Measurements from ENCODE around the gene PXT1. TPM values are rescaled to one million over a fixed set of nuclear protein-coding genes. Genes with fewer than 3 reads are reported as not detected.

Gene PXT1
- polyA plus RNA-seq, 1 experiment: not detected

DNA sequence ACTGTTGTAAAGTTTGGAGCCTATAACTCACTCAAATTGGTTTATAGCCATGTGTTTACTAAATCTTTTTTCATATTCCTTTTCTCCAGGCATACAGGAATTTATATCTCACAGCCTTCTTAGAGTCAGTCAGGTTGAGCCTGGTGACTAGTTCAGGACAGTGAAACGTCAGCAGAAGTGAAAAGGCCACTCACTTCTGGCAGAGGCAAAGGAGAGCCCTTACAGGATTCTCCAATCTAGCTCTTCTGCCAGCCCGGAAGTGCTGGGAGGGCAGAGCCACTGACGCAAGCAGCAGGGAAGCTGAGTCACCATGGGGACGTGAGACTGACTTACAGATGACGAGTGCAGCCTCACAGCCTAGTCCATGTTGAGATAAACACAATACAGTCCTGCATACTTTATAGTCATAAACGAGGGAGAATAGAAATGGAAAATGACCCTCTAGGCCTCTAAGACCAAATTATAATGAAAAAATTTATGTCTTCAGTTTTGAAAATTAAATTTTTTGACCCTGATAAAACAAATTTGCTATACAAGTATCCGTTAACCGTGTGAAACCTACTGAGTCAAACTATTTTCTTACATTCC is 1.3 kb downstream of the PXT1 start:
- ChIA-PET POLR2A (interaction anchor here (0.6 to 1.0 kb wide), 5 partner anchors 9 to 920 kb away, joined by 3 to 4 read pairs (median 3); no protein-coding TSS in a partner anchor), CTCF (interaction anchor here (2.3 kb wide), 1 partner anchor 18 kb away, joined by 5 read pairs; no protein-coding TSS in a partner anchor)
- TF ChIP-seq, protein P1, sequence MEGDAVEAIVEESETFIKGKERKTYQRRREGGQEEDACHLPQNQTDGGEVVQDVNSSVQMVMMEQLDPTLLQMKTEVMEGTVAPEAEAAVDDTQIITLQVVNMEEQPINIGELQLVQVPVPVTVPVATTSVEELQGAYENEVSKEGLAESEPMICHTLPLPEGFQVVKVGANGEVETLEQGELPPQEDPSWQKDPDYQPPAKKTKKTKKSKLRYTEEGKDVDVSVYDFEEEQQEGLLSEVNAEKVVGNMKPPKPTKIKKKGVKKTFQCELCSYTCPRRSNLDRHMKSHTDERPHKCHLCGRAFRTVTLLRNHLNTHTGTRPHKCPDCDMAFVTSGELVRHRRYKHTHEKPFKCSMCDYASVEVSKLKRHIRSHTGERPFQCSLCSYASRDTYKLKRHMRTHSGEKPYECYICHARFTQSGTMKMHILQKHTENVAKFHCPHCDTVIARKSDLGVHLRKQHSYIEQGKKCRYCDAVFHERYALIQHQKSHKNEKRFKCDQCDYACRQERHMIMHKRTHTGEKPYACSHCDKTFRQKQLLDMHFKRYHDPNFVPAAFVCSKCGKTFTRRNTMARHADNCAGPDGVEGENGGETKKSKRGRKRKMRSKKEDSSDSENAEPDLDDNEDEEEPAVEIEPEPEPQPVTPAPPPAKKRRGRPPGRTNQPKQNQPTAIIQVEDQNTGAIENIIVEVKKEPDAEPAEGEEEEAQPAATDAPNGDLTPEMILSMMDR (IDR thresholded peaks at IDR 0.05; ENCODE audit: low read depth, low read length): no peak
- Histone ChIP-seq H3K4me3 (ENCODE audit: low read depth, low read length) (no peak overlapping the region), H3K9me3 (ENCODE audit: control insufficient read depth, insufficient read depth, low read length) (no peaks in the 10 kb centered on the region; the same call in 1 of the 2 replicates), H3K27me3 (ENCODE audit: control insufficient read depth, insufficient read depth, low read length) (no peaks in the 10 kb centered on the region), H3K27ac (ENCODE audit: low read depth, low read length) (peak overlapping the region; percentile 59)
- peak; percentile 95 for DNase-seq (ENCODE audit: low read depth, low spot score)

DNA sequence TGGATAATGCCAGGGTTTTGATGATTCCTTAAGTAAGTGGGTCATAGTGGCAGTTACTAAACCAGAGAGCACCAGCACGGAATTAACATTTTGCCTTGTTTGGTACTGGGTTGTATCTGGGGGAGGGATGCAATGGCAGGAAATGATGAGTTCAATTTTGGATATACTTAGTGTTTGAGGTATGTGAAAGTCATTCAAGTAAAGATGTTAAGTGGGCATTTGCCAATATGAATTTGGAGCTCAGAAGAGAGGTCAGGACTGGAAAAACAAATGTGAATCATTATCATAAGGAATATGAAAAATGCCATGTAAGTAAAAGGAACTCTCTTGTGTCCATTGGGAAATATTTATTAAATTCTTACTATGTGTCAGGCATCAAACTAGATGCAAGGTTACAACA is 6.2 kb downstream of the PXT1 start:
- TF ChIP-seq, protein P1 (IDR thresholded peaks at IDR 0.05; ENCODE audit: low read depth, low read length): no peak
- no peak overlapping the region for H3K4me3 ChIP-seq (ENCODE audit: low read depth, low read length)
- no peaks in the 10 kb centered on the region for H3K27me3 ChIP-seq (ENCODE audit: control insufficient read depth, insufficient read depth, low read length)
- no peak overlapping the region for H3K27ac ChIP-seq (ENCODE audit: low read depth, low read length)
- ChIA-PET CTCF (no interaction called here), POLR2A (no interaction called here)
- no peak for DNase-seq (ENCODE audit: low read depth, low spot score)
- peaks cover 4% of the 10 kb centered on the region; the same call in 1 of the 2 replicates for H3K9me3 ChIP-seq (ENCODE audit: control insufficient read depth, insufficient read depth, low read length)

DNA sequence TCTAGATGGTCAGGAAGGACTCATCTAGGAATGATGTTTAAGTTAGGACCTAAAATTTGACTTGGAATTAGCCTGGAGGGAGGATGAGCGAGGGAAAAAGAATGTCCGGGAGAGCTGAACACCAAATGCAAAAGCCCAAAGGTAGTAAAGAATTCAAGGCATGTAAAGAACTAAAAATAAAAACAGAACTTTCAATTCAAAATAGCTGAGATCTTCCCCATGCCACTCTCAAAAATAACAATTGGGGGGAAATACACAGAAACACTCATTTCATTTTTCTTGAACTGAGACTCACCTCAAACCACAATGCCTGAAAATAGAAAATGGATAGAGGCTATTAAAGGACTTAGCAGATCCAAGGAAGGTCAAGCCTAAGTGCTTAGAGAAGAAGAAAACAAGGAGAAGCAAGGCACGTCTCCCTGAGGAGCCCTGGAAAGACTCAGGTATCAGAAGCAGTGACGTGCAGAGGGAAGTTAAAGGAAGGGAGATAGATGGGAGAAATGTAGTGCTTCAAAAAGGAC is 10.4 kb downstream of the PXT1 start:
- ChIA-PET CTCF (interaction anchor here (0.5 to 1.5 kb wide), 2 partner anchors 9 to 293 kb away, joined by 3 to 4 read pairs; no protein-coding TSS in a partner anchor), POLR2A (interaction anchor here (1.0 kb wide), 1 partner anchor 9 kb away, joined by 3 read pairs; no protein-coding TSS in a partner anchor)
- TF ChIP-seq, protein P1 (IDR thresholded peaks at IDR 0.05; ENCODE audit: low read depth, low read length): no peak
- DNase-seq (ENCODE audit: low read depth, low spot score): no peak
- H3K9me3 ChIP-seq (ENCODE audit: control insufficient read depth, insufficient read depth, low read length): peaks cover 4% of the 10 kb centered on the region; the same call in 1 of the 2 replicates
- peak overlapping the region; percentile 21 for H3K27ac ChIP-seq (ENCODE audit: low read depth, low read length)
- no peak overlapping the region for H3K4me3 ChIP-seq (ENCODE audit: low read depth, low read length)
- H3K27me3 ChIP-seq (ENCODE audit: control insufficient read depth, insufficient read depth, low read length): no peaks in the 10 kb centered on the region

DNA sequence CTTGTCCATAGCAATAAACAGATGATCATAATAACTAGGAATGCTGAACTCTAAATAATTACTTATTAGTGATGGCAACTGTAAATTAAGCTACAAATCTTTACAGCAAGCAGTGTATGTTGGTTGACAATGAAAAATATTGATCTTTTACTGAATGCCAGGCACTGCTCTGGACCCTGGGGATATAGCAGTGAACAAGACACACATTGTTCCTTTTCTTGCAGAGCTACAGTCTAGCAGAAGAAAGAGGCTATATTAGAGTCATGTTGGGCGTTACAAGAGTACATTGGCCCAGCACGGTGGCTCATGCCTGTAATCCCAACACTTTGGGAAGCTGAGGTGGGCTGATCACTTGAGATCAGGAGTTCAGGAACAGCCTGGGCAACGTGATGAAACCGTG is 11.5 kb downstream of the PXT1 start:
- DNase-seq (ENCODE audit: low read depth, low spot score): no peak
- CTCF ChIA-PET: no interaction called here
- POLR2A ChIA-PET: no interaction called here
- TF ChIP-seq, protein P1 (IDR thresholded peaks at IDR 0.05; ENCODE audit: low read depth, low read length): no peak
- Histone ChIP-seq H3K9me3 (ENCODE audit: control insufficient read depth, insufficient read depth, low read length) (peaks cover 4% of the 10 kb centered on the region; the same call in 1 of the 2 replicates), H3K4me3 (ENCODE audit: low read depth, low read length) (no peak overlapping the region), H3K27ac (ENCODE audit: low read depth, low read length) (peak overlapping the region; percentile 31), H3K27me3 (ENCODE audit: control insufficient read depth, insufficient read depth, low read length) (no peaks in the 10 kb centered on the region)

DNA sequence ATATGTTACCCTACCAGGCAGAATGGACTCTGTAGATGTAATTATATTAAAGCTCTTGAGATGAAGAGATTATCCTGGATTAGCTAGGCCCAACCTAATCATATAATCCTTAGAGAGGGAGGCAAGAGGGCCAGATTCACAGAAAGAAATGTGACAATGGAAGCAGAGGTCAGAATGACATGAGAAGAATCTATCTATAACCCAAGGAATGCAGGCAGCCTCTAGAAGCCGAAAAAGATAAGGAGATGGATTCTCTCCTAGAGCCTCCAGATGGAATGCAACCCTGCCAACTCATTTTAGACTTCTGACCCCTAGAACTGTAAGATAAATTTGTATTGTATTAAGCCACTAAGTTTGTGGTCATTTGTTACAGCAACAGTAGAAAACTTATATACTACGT is 12.3 kb downstream of the PXT1 start:
- CTCF ChIA-PET: no interaction called here
- DNase-seq (ENCODE audit: low read depth, low spot score): no peak

More for the DNA sequence above, 12.3 kb downstream of the PXT1 start:
- Histone ChIP-seq H3K9me3 (ENCODE audit: control insufficient read depth, insufficient read depth, low read length) (peaks cover 4% of the 10 kb centered on the region; the same call in 1 of the 2 replicates), H3K27ac (ENCODE audit: low read depth, low read length) (no peak overlapping the region), H3K27me3 (ENCODE audit: control insufficient read depth, insufficient read depth, low read length) (no peaks in the 10 kb centered on the region), H3K4me3 (ENCODE audit: low read depth, low read length) (no peak overlapping the region)
- TF ChIP-seq, protein P1 (IDR thresholded peaks at IDR 0.05; ENCODE audit: low read depth, low read length): no peak
- POLR2A ChIA-PET: interaction anchor here (0.7 kb wide), 1 partner anchor 11 kb away, joined by 3 read pairs; no protein-coding TSS in a partner anchor

Data from AG04450 (cell line).